ENCODE data around the gene TSSC4.

The TSSC4 gene

GRCh38 chr11:2426826-2427521 lies 26.4 kb downstream of the TSSC4 start:
- Histone ChIP-seq H3K79me2 (ENCODE audit: insufficient read depth, low read depth) (no peaks in the 10 kb centered on the region), H3K36me3 (ENCODE audit: insufficient read depth) (no peaks in the 10 kb centered on the region), H3K4me3 (IDR thresholded peaks at IDR 0.05; ENCODE audit: insufficient read depth, low read depth, low read length) (no peak overlapping the region), H3K27me3 (ENCODE audit: insufficient read depth, low read depth) (peaks cover 33% of the 10 kb centered on the region), H3K4me1 (ENCODE audit: low read depth, poor library complexity, severe bottlenecking) (no peaks in the 10 kb centered on the region), H4K20me1 (ENCODE audit: insufficient read depth) (no peaks in the 10 kb centered on the region), H3K27ac (no peak overlapping the region), H3K4me2 (no peak overlapping the region), H2AFZ (ENCODE audit: low read depth) (no peak overlapping the region), H3K9ac (no peak overlapping the region)
- TF ChIP-seq CTCF (conservative IDR thresholded peaks at IDR 0.05; ENCODE audit: low read depth, low read length), result no peak

GRCh38 chr11:2427721-2428321 lies 27.3 kb downstream of the TSSC4 start:
- H3K36me3 ChIP-seq (ENCODE audit: insufficient read depth), result no peaks in the 10 kb centered on the region
- no peaks in the 10 kb centered on the region for H3K79me2 ChIP-seq (ENCODE audit: insufficient read depth, low read depth)
- H3K4me3 ChIP-seq (IDR thresholded peaks at IDR 0.05; ENCODE audit: insufficient read depth, low read depth, low read length), result no peak overlapping the region
- no peaks in the 10 kb centered on the region for H3K4me1 ChIP-seq (ENCODE audit: low read depth, poor library complexity, severe bottlenecking)
- no peak for TF ChIP-seq CTCF (conservative IDR thresholded peaks at IDR 0.05; ENCODE audit: low read depth, low read length)
- H3K27ac ChIP-seq, result no peak overlapping the region
- peaks cover 26% of the 10 kb centered on the region for H3K27me3 ChIP-seq (ENCODE audit: insufficient read depth, low read depth)
- H4K20me1 ChIP-seq (ENCODE audit: insufficient read depth), result no peaks in the 10 kb centered on the region
- no peak overlapping the region for H3K9ac ChIP-seq
- no peak overlapping the region for H2AFZ ChIP-seq (ENCODE audit: low read depth)
- H3K4me2 ChIP-seq, result no peak overlapping the region

- Histone ChIP-seq H3K4me1 (ENCODE audit: low read depth, poor library complexity, severe bottlenecking) (no peaks in the 10 kb centered on the region), H3K9ac (no peak overlapping the region), H3K27ac (no peak overlapping the region), H2AFZ (ENCODE audit: low read depth) (no peak overlapping the region), H4K20me1 (ENCODE audit: insufficient read depth) (no peaks in the 10 kb centered on the region), H3K27me3 (ENCODE audit: insufficient read depth, low read depth) (peaks cover 20% of the 10 kb centered on the region), H3K4me3 (IDR thresholded peaks at IDR 0.05; ENCODE audit: insufficient read depth, low read depth, low read length) (no peak overlapping the region), H3K79me2 (ENCODE audit: insufficient read depth, low read depth) (no peaks in the 10 kb centered on the region), H3K36me3 (ENCODE audit: insufficient read depth) (no peaks in the 10 kb centered on the region), H3K4me2 (no peak overlapping the region)
- TF ChIP-seq CTCF (conservative IDR thresholded peaks at IDR 0.05; ENCODE audit: low read depth, low read length), result peak; percentile 97
Measured at GRCh38 chr11:2428322-2428795, 27.8 kb downstream of the TSSC4 start.

GRCh38 chr11:2431395-2431794 lies 30.8 kb downstream of the TSSC4 start:
- no peak for TF ChIP-seq CTCF (conservative IDR thresholded peaks at IDR 0.05; ENCODE audit: low read depth, low read length)
- H2AFZ ChIP-seq (ENCODE audit: low read depth), result no peak overlapping the region
- no peaks in the 10 kb centered on the region for H3K4me1 ChIP-seq (ENCODE audit: low read depth, poor library complexity, severe bottlenecking)
- no peaks in the 10 kb centered on the region for H3K36me3 ChIP-seq (ENCODE audit: insufficient read depth)
- H3K4me2 ChIP-seq, result no peak overlapping the region
- H3K27ac ChIP-seq, result no peak overlapping the region
- no peaks in the 10 kb centered on the region for H4K20me1 ChIP-seq (ENCODE audit: insufficient read depth)
- no peak overlapping the region for H3K9ac ChIP-seq
- H3K27me3 ChIP-seq (ENCODE audit: insufficient read depth, low read depth), result no peaks in the 10 kb centered on the region; the same call in 1 of the 2 replicates
- no peaks in the 10 kb centered on the region for H3K79me2 ChIP-seq (ENCODE audit: insufficient read depth, low read depth)
- H3K4me3 ChIP-seq (IDR thresholded peaks at IDR 0.05; ENCODE audit: insufficient read depth, low read depth, low read length), result no peak overlapping the region
